ENCODE data around the gene TMEM208. TPM values are rescaled to one million over a fixed set of nuclear protein-coding genes. Genes with fewer than 3 reads are reported as not detected.
A peak's percentile ranks its signal among the peaks of the same experiment; 100 is the strongest.

TMEM208 gene
- total and polyA plus RNA-seq, 2 of the 13 experiments (the other 11 are each of a cell fraction or from before 2014, with no cell fraction given): 58.8 to 72.9 TPM

DNA sequence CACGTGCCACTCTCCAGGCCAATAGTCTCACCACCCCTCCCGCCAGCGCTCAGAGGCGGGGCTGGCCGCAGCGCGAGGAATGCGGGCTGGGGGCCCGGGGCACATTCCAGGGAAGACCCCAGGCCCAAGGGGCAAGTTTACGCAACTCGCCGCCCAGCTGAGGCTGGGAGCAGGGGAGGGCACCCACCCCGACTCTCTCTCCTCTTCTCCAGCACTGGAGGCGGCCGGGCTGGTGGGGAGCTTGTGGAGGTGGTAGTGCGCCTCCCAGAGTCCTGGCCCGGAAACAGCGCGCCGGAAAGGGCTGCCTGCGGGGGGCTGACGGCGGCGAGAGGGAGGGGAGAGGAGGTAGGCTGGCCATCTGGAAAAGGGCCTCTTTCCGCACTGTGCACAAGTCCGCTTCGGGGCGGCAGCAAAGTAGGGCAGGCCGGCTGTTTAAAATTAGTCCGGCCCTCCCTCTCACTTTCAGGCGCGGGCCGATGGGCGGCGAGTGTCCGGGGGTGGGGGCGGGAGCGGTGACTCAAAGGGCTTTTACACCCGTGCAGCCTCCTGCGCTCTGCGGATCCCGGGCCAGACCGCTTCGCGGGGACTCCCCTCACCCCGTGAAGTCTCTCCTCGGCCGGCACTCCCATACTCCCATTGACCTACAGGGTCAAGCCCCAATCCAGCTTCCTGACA, 19.3 kb downstream of the TMEM208 start (continued):
- TF ChIP-seq GMEB2 (CRISPR knock-in tag; IDR thresholded peaks at IDR 0.05; ENCODE audit: low read depth): no peak
- TF ChIP-seq, protein P1, sequence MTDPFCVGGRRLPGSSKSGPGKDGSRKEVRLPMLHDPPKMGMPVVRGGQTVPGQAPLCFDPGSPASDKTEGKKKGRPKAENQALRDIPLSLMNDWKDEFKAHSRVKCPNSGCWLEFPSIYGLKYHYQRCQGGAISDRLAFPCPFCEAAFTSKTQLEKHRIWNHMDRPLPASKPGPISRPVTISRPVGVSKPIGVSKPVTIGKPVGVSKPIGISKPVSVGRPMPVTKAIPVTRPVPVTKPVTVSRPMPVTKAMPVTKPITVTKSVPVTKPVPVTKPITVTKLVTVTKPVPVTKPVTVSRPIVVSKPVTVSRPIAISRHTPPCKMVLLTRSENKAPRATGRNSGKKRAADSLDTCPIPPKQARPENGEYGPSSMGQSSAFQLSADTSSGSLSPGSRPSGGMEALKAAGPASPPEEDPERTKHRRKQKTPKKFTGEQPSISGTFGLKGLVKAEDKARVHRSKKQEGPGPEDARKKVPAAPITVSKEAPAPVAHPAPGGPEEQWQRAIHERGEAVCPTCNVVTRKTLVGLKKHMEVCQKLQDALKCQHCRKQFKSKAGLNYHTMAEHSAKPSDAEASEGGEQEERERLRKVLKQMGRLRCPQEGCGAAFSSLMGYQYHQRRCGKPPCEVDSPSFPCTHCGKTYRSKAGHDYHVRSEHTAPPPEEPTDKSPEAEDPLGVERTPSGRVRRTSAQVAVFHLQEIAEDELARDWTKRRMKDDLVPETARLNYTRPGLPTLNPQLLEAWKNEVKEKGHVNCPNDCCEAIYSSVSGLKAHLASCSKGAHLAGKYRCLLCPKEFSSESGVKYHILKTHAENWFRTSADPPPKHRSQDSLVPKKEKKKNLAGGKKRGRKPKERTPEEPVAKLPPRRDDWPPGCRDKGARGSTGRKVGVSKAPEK (CRISPR knock-in tag; IDR thresholded peaks at IDR 0.05; ENCODE audit: borderline replicate concordance): no peak
- peak; percentile 87 for TF ChIP-seq TFE3 (CRISPR knock-in tag; IDR thresholded peaks at IDR 0.05)
- TF ChIP-seq ZNF549 (CRISPR knock-in tag; IDR thresholded peaks at IDR 0.05): no peak
- TF ChIP-seq, protein P2, sequence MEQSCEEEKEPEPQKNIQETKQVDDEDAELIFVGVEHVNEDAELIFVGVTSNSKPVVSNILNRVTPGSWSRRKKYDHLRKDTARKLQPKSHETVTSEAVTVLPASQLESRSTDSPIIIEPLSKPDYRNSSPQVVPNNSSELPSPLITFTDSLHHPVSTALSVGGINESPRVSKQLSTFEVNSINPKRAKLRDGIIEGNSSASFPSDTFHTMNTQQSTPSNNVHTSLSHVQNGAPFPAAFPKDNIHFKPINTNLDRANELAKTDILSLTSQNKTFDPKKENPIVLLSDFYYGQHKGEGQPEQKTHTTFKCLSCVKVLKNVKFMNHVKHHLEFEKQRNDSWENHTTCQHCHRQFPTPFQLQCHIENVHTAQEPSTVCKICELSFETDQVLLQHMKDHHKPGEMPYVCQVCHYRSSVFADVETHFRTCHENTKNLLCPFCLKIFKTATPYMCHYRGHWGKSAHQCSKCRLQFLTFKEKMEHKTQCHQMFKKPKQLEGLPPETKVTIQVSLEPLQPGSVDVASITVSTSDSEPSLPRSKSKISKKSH (CRISPR knock-in tag; IDR thresholded peaks at IDR 0.05; ENCODE audit: borderline replicate concordance): peak; percentile 91
- TF ChIP-seq ETV6 (CRISPR knock-in tag; conservative IDR thresholded peaks at IDR 0.05): peak; percentile 71; the same call in 1 of the 2 replicates
- peak; percentile 88 for TF ChIP-seq ZNF317 (CRISPR knock-in tag; IDR thresholded peaks at IDR 0.05)
- TF ChIP-seq ZNF256 (CRISPR knock-in tag; conservative IDR thresholded peaks at IDR 0.05): no peak
- no peak for TF ChIP-seq ZNF512 (CRISPR knock-in tag; IDR thresholded peaks at IDR 0.05)
- peak; percentile 85; the same call in 1 of the 2 replicates for TF ChIP-seq DPF2 (CRISPR knock-in tag; IDR thresholded peaks at IDR 0.05; ENCODE audit: borderline replicate concordance, low read depth)
- TF ChIP-seq, protein P3, sequence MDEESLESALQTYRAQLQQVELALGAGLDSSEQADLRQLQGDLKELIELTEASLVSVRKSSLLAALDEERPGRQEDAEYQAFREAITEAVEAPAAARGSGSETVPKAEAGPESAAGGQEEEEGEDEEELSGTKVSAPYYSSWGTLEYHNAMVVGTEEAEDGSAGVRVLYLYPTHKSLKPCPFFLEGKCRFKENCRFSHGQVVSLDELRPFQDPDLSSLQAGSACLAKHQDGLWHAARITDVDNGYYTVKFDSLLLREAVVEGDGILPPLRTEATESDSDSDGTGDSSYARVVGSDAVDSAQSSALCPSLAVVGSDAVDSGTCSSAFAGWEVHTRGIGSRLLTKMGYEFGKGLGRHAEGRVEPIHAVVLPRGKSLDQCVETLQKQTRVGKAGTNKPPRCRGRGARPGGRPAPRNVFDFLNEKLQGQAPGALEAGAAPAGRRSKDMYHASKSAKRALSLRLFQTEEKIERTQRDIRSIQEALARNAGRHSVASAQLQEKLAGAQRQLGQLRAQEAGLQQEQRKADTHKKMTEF (CRISPR knock-in tag; IDR thresholded peaks at IDR 0.05): peak; percentile 94
- peak; percentile 61; the same call in 1 of the 2 replicates for TF ChIP-seq TP53 (CRISPR knock-in tag; conservative IDR thresholded peaks at IDR 0.05)
- peak; percentile 97 for TF ChIP-seq CBFB (CRISPR knock-in tag; IDR thresholded peaks at IDR 0.05)
- peak; percentile 85 for TF ChIP-seq MXD1 (CRISPR knock-in tag; IDR thresholded peaks at IDR 0.05)

Measured in HepG2 (cell line).